Suprapubic skin (tissue), 4 donors: ENCODE results near the gene PLA2G5.

Experiments used
- CTCF ChIP-seq, 2 donors: fragments of 200-600 bp in 1 of 2; fragments of 450-650 bp in 1 of 2; sonication (generic) in 1 of 2; IDR thresholded peaks; one replicate each; pipeline ENCODE4 v1.5.1; 2016 to 2019; ENCODE audit warnings: antibody characterized with exemption in 2 of 2, mild to moderate bottlenecking in 1 of 2, moderate library complexity in 1 of 2
- EP300 ChIP-seq: sonication (generic); formaldehyde crosslinking; IDR thresholded peaks from one replicate; pipeline ENCODE4 v1.6.1; 2017; ENCODE audit warnings: antibody characterized with exemption
- POLR2A ChIP-seq, 2 donors: fragments of 450-650 bp; IDR thresholded peaks; one replicate each; pipeline ENCODE4 v1.6.1; 2017; ENCODE audit warnings: antibody characterized with exemption in 2 of 2, mild to moderate bottlenecking in 2 of 2, moderate library complexity in 2 of 2
- POLR2AphosphoS5 ChIP-seq, 3 donors: sonication (generic); formaldehyde crosslinking; IDR thresholded peaks; one replicate each; pipeline ENCODE4 v1.6.1; 2017; ENCODE audit warnings: antibody characterized with exemption in 3 of 3

- TF ChIP-seq CTCF (IDR thresholded peaks at IDR 0.05) (no peak), POLR2A (IDR thresholded peaks at IDR 0.05) (no peak), EP300 (no peak), POLR2AphosphoS5 (IDR thresholded peaks at IDR 0.05) (no peak)
Measured at GRCh38 chr1:20076710-20077461, 6.9 kb downstream of the PLA2G5 start.
